Activated CD8-positive, alpha-beta memory T cell treated with anti-CD3 and anti-CD28 coated beads for 36 hours (primary cell): ENCODE results near the gene P3H4. TPM values are rescaled to one million over a fixed set of nuclear protein-coding genes. Genes with fewer than 3 reads are reported as not detected.
"Not testable (repeated sequence)": the region's sequence is repeated elsewhere in the genome, so short reads cannot be mapped to it uniquely, and the experiment has no call there.

Experiments used
- CTCF ChIA-PET: fragments of 350-600 bp; sonication (Branson Sonifier 250); formaldehyde crosslinking; loops from one replicate; lab custom pipeline; 2021; ENCODE audit warnings: antibody characterized with exemption; lab: Charles Lee
- POLR2A ChIA-PET: fragments of 350-600 bp; sonication (Branson Sonifier 250); formaldehyde crosslinking; loops from one replicate; lab custom pipeline; 2021; ENCODE audit warnings: antibody characterized with exemption; lab: Charles Lee
- total RNA-seq, 2 experiments: library from RNA; stranded (reverse); gene quantifications; one replicate each; pipeline ENCODE4 v1.2.3, GENCODE V29; 2021

P3H4 gene
- total RNA-seq, 2 experiments from 2014 or later: 3.3 to 3.7 TPM

- CTCF ChIA-PET: interaction anchor here (2.2 kb wide), 1 partner anchor 24 kb away, joined by 8 read pairs; no protein-coding TSS in a partner anchor
- POLR2A ChIA-PET: no interaction called here
Measured at GRCh38 chr17:41777574-41778188, 34.1 kb downstream of the P3H4 start.

- ChIA-PET CTCF (interaction anchor here (2.2 kb wide), 1 partner anchor 25 kb away, joined by 8 read pairs; no protein-coding TSS in a partner anchor), POLR2A (no interaction called here)
Measured at GRCh38 chr17:41777157-41777573, 34.6 kb downstream of the P3H4 start.

GRCh38 chr17:41776262-41776900 is 35.4 kb downstream of the P3H4 start:
- POLR2A ChIA-PET, CTCF ChIA-PET: not testable (repeated sequence)

GRCh38 chr17:41775394-41776226 is 36.1 kb downstream of the P3H4 start:
- POLR2A ChIA-PET: no interaction called here
- CTCF ChIA-PET: no interaction called here

GRCh38 chr17:41773731-41774193 is 38.0 kb downstream of the P3H4 start:
- POLR2A ChIA-PET: no interaction called here
- CTCF ChIA-PET: interaction anchor here (0.6 to 1.4 kb wide), 2 partner anchors 9 to 34 kb away, joined by 3 read pairs; no protein-coding TSS in a partner anchor

- CTCF ChIA-PET: interaction anchor here (0.6 to 1.4 kb wide), 3 partner anchors 10 to 98 kb away, joined by 3 read pairs; no protein-coding TSS in a partner anchor
Measured at GRCh38 chr17:41773190-41773588, 38.6 kb downstream of the P3H4 start.

GRCh38 chr17:41772586-41773189 is 39.1 kb downstream of the P3H4 start:
- CTCF ChIA-PET: interaction anchor here (0.6 kb wide), 1 partner anchor 98 kb away, joined by 3 read pairs; no protein-coding TSS in a partner anchor
- POLR2A ChIA-PET: no interaction called here

More at GRCh38 chr17:41773190-41773588, 38.6 kb downstream of the P3H4 start:
- POLR2A ChIA-PET: no interaction called here

- POLR2A ChIA-PET: no interaction called here
- CTCF ChIA-PET: no interaction called here
Measured at GRCh38 chr17:41772218-41772585, 39.5 kb downstream of the P3H4 start.

GRCh38 chr17:41771389-41772206 is 40.2 kb downstream of the P3H4 start:
- ChIA-PET POLR2A (no interaction called here), CTCF (no interaction called here)

GRCh38 chr17:41769985-41770384 is 41.8 kb downstream of the P3H4 start:
- POLR2A ChIA-PET: no interaction called here
- CTCF ChIA-PET: no interaction called here

GRCh38 chr17:41769346-41769862 is 42.3 kb downstream of the P3H4 start:
- ChIA-PET CTCF (no interaction called here), POLR2A (interaction anchor here (0.6 kb wide), 1 partner anchor 128 kb away, joined by 3 read pairs; no protein-coding TSS in a partner anchor)

GRCh38 chr17:41768682-41769288 is 43.0 kb downstream of the P3H4 start:
- ChIA-PET CTCF (no interaction called here), POLR2A (interaction anchor here (0.6 kb wide), 1 partner anchor 129 kb away, joined by 3 read pairs; no protein-coding TSS in a partner anchor)

- ChIA-PET POLR2A (interaction anchor here (0.6 kb wide), 1 partner anchor 71 kb away, joined by 3 read pairs; no protein-coding TSS in a partner anchor), CTCF (interaction anchor here (0.6 to 0.7 kb wide), 2 partner anchors 31 to 803 kb away, joined by 3 read pairs; no protein-coding TSS in a partner anchor)
Measured at GRCh38 chr17:41767324-41768042, 44.3 kb downstream of the P3H4 start.

GRCh38 chr17:41766135-41766534 is 45.6 kb downstream of the P3H4 start:
- ChIA-PET CTCF (no interaction called here), POLR2A (no interaction called here)

- ChIA-PET POLR2A (no interaction called here), CTCF (no interaction called here)
Measured at GRCh38 chr17:41763327-41763726, 48.4 kb downstream of the P3H4 start.

GRCh38 chr17:41762841-41763240 is 48.9 kb downstream of the P3H4 start:
- ChIA-PET POLR2A (no interaction called here), CTCF (no interaction called here)

GRCh38 chr17:41762391-41762790 is 49.4 kb downstream of the P3H4 start:
- CTCF ChIA-PET: no interaction called here

More at GRCh38 chr17:41762391-41762790, 49.4 kb downstream of the P3H4 start:
- POLR2A ChIA-PET: no interaction called here
